GM12878 (cell line): ENCODE measurements around the gene SLC2A9. TPM values are rescaled to one million over a fixed set of nuclear protein-coding genes. Genes with fewer than 3 reads are reported as not detected.

Experiments
- ATAC-seq: fragments of 200-7000 bp; cut with Tn5 transposase; 3 replicates; pipeline ENCODE4 v1.9.1; 2020; ENCODE audit warnings: mild to moderate bottlenecking, moderate library complexity
- BruUV-seq: library from RNA; stranded (reverse); fragments of 400-500 nt; replicated peaks from 2 replicates; lab custom pipeline; 2021; lab: Mats Ljungman, UMichigan
- CTCF ChIA-PET: fragments of 300-600 bp; sonication (Branson Sonifier 250); formaldehyde crosslinking; extraction: SDS; loops from one replicate; lab custom pipeline; 2021; ENCODE audit warnings: inconsistent platforms; lab: Yijun Ruan, JAX
- POLR2A ChIA-PET: fragments of 350-600 bp; formaldehyde crosslinking; extraction: SDS; loops from one replicate; lab custom pipeline; 2021; ENCODE audit warnings: inconsistent platforms; lab: Charles Lee
- RAD21 ChIA-PET: fragments of 300-600 bp; sonication (Branson Sonifier 250); formaldehyde crosslinking; loops from one replicate; lab custom pipeline; 2023; ENCODE audit warnings: antibody characterized with exemption; ENCODE audit not compliant: unreplicated experiment; lab: Charles Lee
- SMC1A ChIA-PET: fragments of 300-600 bp; sonication (Branson Sonifier 250); formaldehyde crosslinking; loops from one replicate; lab custom pipeline; 2023; ENCODE audit not compliant: unreplicated experiment, uncharacterized antibody; lab: Charles Lee
- DNase-seq: peaks from one replicate; pipeline ENCODE4 v3.0.0-alpha.2; 2011; ENCODE audit warnings: low read depth, low spot score
- FAIRE-seq: peaks from 3 replicates; lab custom pipeline; 2011; peaks lifted over from hg19 to GRCh38; lab: Jason Lieb, UNC
- H2AFZ ChIP-seq: 2 replicates; pipeline ENCODE4 v1.6.0; 2011; ENCODE audit warnings: low read depth, low read length, control low read depth; ENCODE audit not compliant: control insufficient read depth
- H3K27ac ChIP-seq: 2 replicates; pipeline ENCODE4 v1.5.1; 2011; ENCODE audit warnings: control low read depth; ENCODE audit not compliant: control insufficient read depth, insufficient read depth
- H3K27me3 ChIP-seq, 2 experiments: replicated peaks in 1 of 2; 2 replicates each; pipeline versions ENCODE4 v1.6.0 to v1.6.1; 2011; ENCODE audit warnings: low read length in 1 of 2; ENCODE audit not compliant: control insufficient read depth in 2 of 2, insufficient read depth in 2 of 2
- H3K36me3 ChIP-seq, 2 experiments: 2 replicates each; pipeline ENCODE4 v1.5.1; 2011; ENCODE audit warnings: low read length in 1 of 2; ENCODE audit not compliant: control insufficient read depth in 2 of 2, insufficient read depth in 2 of 2
- H3K4me1 ChIP-seq: 2 replicates; pipeline ENCODE4 v1.6.1; 2011; ENCODE audit warnings: mild to moderate bottlenecking, low read length, moderate library complexity, mixed read lengths; ENCODE audit not compliant: control insufficient read depth, insufficient read depth
- H3K4me2 ChIP-seq: 2 replicates; pipeline ENCODE4 v1.6.0; 2011; ENCODE audit warnings: control low read depth; ENCODE audit not compliant: control insufficient read depth, insufficient read depth
- H3K4me3 ChIP-seq: fragments of 200-600 bp; sonication (generic); 2 replicates; pipeline ENCODE4 v1.5.1; 2016
- H3K79me2 ChIP-seq: 2 replicates; pipeline ENCODE4 v1.6.0; 2011; ENCODE audit warnings: low read length; ENCODE audit not compliant: control insufficient read depth, insufficient read depth
- H3K9ac ChIP-seq: 2 replicates; pipeline ENCODE4 v1.8.0; 2011; ENCODE audit warnings: low read length, control low read depth, mixed read lengths; ENCODE audit not compliant: control insufficient read depth, insufficient read depth
- H3K9me3 ChIP-seq: replicated peaks from 3 replicates; pipeline ENCODE4 v1.5.1; 2011; ENCODE audit warnings: mild to moderate bottlenecking, low read length; ENCODE audit not compliant: control insufficient read depth, insufficient read depth
- H4K20me1 ChIP-seq: 2 replicates; pipeline ENCODE4 v1.6.0; 2011; ENCODE audit not compliant: control insufficient read depth, insufficient read depth
- FOS ChIP-seq: IDR thresholded peaks from 3 replicates; pipeline ENCODE4 v1.6.1; 2011; ENCODE audit warnings: borderline replicate concordance; ENCODE audit not compliant: insufficient read length; ENCODE audit errors: extremely low read depth
- PBX3 ChIP-seq: IDR thresholded peaks from 2 replicates; pipeline ENCODE4 v1.6.1; 2011; ENCODE audit warnings: mild to moderate bottlenecking, low read depth, low read length, moderate library complexity; ENCODE audit not compliant: insufficient replicate concordance
- WGBS: methylation state at CpG from one replicate; pipeline ENCODE4 v1.1.6; 2016; ENCODE audit warnings: low lambda C conversion rate; ENCODE audit not compliant: insufficient replicate concordance, insufficient coverage; ENCODE audit errors: missing lambda C conversion rate; 5-methylcytosine and 5-hydroxymethylcytosine counted together
- in situ Hi-C: fragments of 300-500 bp; cut with MboI; formaldehyde crosslinking; loops from 9 replicates; pipeline ENCODE4 v1.14.3; 2018; ENCODE audit warnings: mixed read lengths
- intact Hi-C: fragments of 100-400 bp; cut with micrococcal nuclease; formaldehyde crosslinking; loops from one replicate; pipeline ENCODE4 v1.14.2; 2022; ENCODE audit not compliant: unreplicated experiment
- polyA plus RNA-seq, 11 experiments: library from polyadenylated mRNA; depleted of rRNA in 4 of 11; unstranded in 6 of 11; stranded (reverse) in 5 of 11; fragments of >200 nt; fragmentation: Nextera tagmentation in 4 of 11; fragmentation: Illumina TruSeq in 1 of 11; extraction: Ambion mirVana in 4 of 11; extraction: Trizol in 1 of 11; gene quantifications; 1 replicate in 1 of 11; 2 replicates in 10 of 11; pipeline versions ENCODE4 v1.2.1 to v1.2.3, GENCODE V29; 2011 to 2016; ENCODE audit warnings: inconsistent platforms in 2 of 11, missing spikeins in 2 of 11, low read depth in 1 of 11
- total RNA-seq, 4 experiments: library from RNA; depleted of rRNA in 3 of 4; stranded (reverse); fragments of >200 nt in 3 of 4; fragmentation: Illumina TruSeq in 1 of 4; extraction: Trizol in 1 of 4; gene quantifications; 2 replicates each; pipeline versions ENCODE4 v1.2.1 to v1.2.3, GENCODE V29; 2013 to 2021
- TF ChIP-seq, protein P1 (sequence below): fragments of 150-350 bp; IDR thresholded peaks from 2 replicates; pipeline ENCODE4 v1.6.1; 2016; ENCODE audit warnings: low read depth, low read length

SLC2A9 gene
- total and polyA plus RNA-seq, 10 of the 15 experiments (the other 5 are each of a cell fraction or from before 2014, with no cell fraction given) = 0.28 to 2.8 (median 1.2) TPM

DNA sequence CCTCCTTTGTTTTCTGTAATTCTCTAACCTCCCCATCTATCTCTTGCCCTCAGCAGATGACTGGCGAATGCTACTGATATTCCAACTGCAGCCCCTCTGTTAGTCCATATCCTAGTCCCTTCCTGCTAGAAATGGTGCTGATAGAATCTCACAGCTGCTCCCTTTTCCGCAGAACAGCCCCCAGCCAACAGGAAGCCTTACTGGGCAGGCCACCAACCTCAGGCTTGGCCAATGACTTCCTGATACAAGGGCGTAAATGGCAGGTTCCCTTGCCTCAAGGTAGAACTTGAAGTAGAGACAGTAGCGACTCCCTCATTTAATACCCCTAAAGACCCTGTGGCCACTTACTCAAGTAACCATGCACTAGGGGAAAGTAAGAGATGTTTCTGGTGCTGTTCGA is 26.7 kb upstream of the SLC2A9 start:
- ChIA-PET POLR2A (no interaction called here), CTCF (no interaction called here), SMC1A (no interaction called here), RAD21 (no interaction called here)
- FAIRE-seq (no peak), ATAC-seq (no peak), DNase-seq (no peak)
- no peak overlapping the region for H3K4me2 ChIP-seq
- intact Hi-C loops (no loop called here), in situ Hi-C loops (no loop called here)
- H3K9me3 ChIP-seq = no peaks in the 10 kb centered on the region
- WGBS = 72% methylated on average over 5 of the region's 5 CpGs
- no peak overlapping the region for H3K27ac ChIP-seq
- no peaks in the 10 kb centered on the region for H4K20me1 ChIP-seq
- H3K4me1 ChIP-seq = no peaks in the 10 kb centered on the region
- no peaks in the 10 kb centered on the region for H3K36me3 ChIP-seq
- H3K9ac ChIP-seq = no peak overlapping the region
- no peaks in the 10 kb centered on the region for H3K79me2 ChIP-seq
- H2AFZ ChIP-seq = no peak overlapping the region
- BruUV-seq = no TSS peak
- no peak overlapping the region for H3K4me3 ChIP-seq
- no peaks in the 10 kb centered on the region for H3K27me3 ChIP-seq
- TF ChIP-seq PBX3 = no peak
- TF ChIP-seq FOS = no peak
- TF ChIP-seq, protein P1, sequence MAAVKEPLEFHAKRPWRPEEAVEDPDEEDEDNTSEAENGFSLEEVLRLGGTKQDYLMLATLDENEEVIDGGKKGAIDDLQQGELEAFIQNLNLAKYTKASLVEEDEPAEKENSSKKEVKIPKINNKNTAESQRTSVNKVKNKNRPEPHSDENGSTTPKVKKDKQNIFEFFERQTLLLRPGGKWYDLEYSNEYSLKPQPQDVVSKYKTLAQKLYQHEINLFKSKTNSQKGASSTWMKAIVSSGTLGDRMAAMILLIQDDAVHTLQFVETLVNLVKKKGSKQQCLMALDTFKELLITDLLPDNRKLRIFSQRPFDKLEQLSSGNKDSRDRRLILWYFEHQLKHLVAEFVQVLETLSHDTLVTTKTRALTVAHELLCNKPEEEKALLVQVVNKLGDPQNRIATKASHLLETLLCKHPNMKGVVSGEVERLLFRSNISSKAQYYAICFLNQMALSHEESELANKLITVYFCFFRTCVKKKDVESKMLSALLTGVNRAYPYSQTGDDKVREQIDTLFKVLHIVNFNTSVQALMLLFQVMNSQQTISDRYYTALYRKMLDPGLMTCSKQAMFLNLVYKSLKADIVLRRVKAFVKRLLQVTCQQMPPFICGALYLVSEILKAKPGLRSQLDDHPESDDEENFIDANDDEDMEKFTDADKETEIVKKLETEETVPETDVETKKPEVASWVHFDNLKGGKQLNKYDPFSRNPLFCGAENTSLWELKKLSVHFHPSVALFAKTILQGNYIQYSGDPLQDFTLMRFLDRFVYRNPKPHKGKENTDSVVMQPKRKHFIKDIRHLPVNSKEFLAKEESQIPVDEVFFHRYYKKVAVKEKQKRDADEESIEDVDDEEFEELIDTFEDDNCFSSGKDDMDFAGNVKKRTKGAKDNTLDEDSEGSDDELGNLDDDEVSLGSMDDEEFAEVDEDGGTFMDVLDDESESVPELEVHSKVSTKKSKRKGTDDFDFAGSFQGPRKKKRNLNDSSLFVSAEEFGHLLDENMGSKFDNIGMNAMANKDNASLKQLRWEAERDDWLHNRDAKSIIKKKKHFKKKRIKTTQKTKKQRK = no peak
